NCI-H460 (cell line): Measurements from ENCODE around the gene TNIP1. TPM values are rescaled to one million over a fixed set of nuclear protein-coding genes. Genes with fewer than 3 reads are reported as not detected.

ENCODE experiments used
- DNase-seq: peaks from one replicate; pipeline ENCODE4 v3.0.0-alpha.2; 2016; ENCODE audit warnings: low read depth; ENCODE audit errors: extremely low read depth
- total RNA-seq: library from RNA; depleted of rRNA; stranded (reverse); fragments of >200 nt; shearing (Covaris generic); gene quantifications from 2 replicates; pipeline ENCODE4 v1.2.3, GENCODE V29; 2014

TNIP1 gene
- total RNA-seq, 1 experiment from 2014 or later, result 48.3 TPM

GRCh38 chr5:151106509-151106908 is 25.7 kb upstream of the TNIP1 start:
- no peak for DNase-seq

- no peak for DNase-seq
These were observed 25.2 kb upstream of the TNIP1 start for GRCh38 chr5:151106043-151106442.

- no peak for DNase-seq
These were observed 24.7 kb upstream of the TNIP1 start for GRCh38 chr5:151105561-151105960.

- DNase-seq, result no peak
These were observed 24.0 kb upstream of the TNIP1 start for GRCh38 chr5:151104795-151105194.

GRCh38 chr5:151101746-151102145 is 20.9 kb upstream of the TNIP1 start:
- no peak for DNase-seq

- DNase-seq, result no peak
These were observed 20.3 kb upstream of the TNIP1 start for GRCh38 chr5:151101151-151101550.

- DNase-seq, result no peak
These were observed 19.8 kb upstream of the TNIP1 start for GRCh38 chr5:151100681-151101080.

GRCh38 chr5:151098768-151099121 is 17.9 kb upstream of the TNIP1 start:
- DNase-seq, result no peak

GRCh38 chr5:151097820-151098767 is 17.3 kb upstream of the TNIP1 start:
- DNase-seq, result no peak

GRCh38 chr5:151097061-151097460 is 16.2 kb upstream of the TNIP1 start:
- DNase-seq, result no peak

GRCh38 chr5:151096001-151096373 is 15.2 kb upstream of the TNIP1 start:
- DNase-seq, result no peak

- no peak for DNase-seq
These were observed 14.6 kb upstream of the TNIP1 start for GRCh38 chr5:151095341-151096000.

- DNase-seq, result no peak
These were observed 14.0 kb upstream of the TNIP1 start for GRCh38 chr5:151094852-151095245.

- DNase-seq, result no peak
These were observed 13.4 kb upstream of the TNIP1 start for GRCh38 chr5:151094030-151094851.

GRCh38 chr5:151093476-151093889 is 12.6 kb upstream of the TNIP1 start:
- DNase-seq, result peak; percentile 39

GRCh38 chr5:151092762-151093161 is 11.9 kb upstream of the TNIP1 start:
- no peak for DNase-seq

- DNase-seq, result no peak
These were observed 8.9 kb upstream of the TNIP1 start for GRCh38 chr5:151089726-151090125.

- no peak for DNase-seq
These were observed 8.2 kb upstream of the TNIP1 start for GRCh38 chr5:151088986-151089385.

GRCh38 chr5:151087486-151087885 is 6.7 kb upstream of the TNIP1 start:
- no peak for DNase-seq

GRCh38 chr5:151086905-151087360 is 6.1 kb upstream of the TNIP1 start:
- DNase-seq, result no peak
